ENCODE data around the gene SEH1L. TPM values are rescaled to one million over a fixed set of nuclear protein-coding genes. Genes with fewer than 3 reads are reported as not detected.
"Not testable (repeated sequence)": the region's sequence is repeated elsewhere in the genome, so short reads cannot be mapped to it uniquely, and the experiment has no call there.

Gene SEH1L, protein sequence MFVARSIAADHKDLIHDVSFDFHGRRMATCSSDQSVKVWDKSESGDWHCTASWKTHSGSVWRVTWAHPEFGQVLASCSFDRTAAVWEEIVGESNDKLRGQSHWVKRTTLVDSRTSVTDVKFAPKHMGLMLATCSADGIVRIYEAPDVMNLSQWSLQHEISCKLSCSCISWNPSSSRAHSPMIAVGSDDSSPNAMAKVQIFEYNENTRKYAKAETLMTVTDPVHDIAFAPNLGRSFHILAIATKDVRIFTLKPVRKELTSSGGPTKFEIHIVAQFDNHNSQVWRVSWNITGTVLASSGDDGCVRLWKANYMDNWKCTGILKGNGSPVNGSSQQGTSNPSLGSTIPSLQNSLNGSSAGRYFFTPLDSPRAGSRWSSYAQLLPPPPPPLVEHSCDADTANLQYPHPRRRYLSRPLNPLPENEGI
- total RNA-seq: 10 to 100 TPM; 27.9 to 43.8 TPM
- polyA plus RNA-seq: 10 to 100 TPM; 24.2 to 24.9 TPM
- long read RNA-seq, donor 1, partial matches to known transcripts: 37 of 40 reads
- long read RNA-seq, donor 1, other reads (novel, unspliced or antisense): 0 of 40 reads
- long read RNA-seq, donor 2: 0 reads
- long read RNA-seq, donor 3, transcript SEH1L-201 (9 exons, 3,494 nt): major isoform, 5 of 5 reads
- long read RNA-seq, donor 3, partial matches to known transcripts: 0 of 5 reads
- long read RNA-seq, donor 3, other reads (novel, unspliced or antisense): 0 of 5 reads
- long read RNA-seq, donor 4, partial matches to known transcripts: 0 of 2 reads
- long read RNA-seq, donor 4, other reads (novel, unspliced or antisense): 0 of 2 reads
- long read RNA-seq, donor 5, partial matches to known transcripts: 0 of 4 reads
- long read RNA-seq, donor 5, other reads (novel, unspliced or antisense): 0 of 4 reads

GRCh38 chr18:12947285-12948049 is at the start of gene SEH1L:
SEH1L (plus strand) TSS chr18:12948011; CDS start chr18:12948122, 111 bp downstream.
- DNase-seq: peak; percentile 99 to 100 (median 99)
- no peak for TF ChIP-seq CTCF (IDR thresholded peaks at IDR 0.05; ENCODE audit: control extremely low read depth, extremely low read depth)
- ATAC-seq (ENCODE audit: insufficient read depth, low FRiP score): peak; percentile 97
- Histone ChIP-seq H3K27me3 (ENCODE audit: control insufficient read depth in 3 of 3, insufficient read depth in 3 of 3, low read length in 2 of 3) (peaks cover 0 to 5% (median 0%) of the 10 kb centered on the region in 3 donors), H3K36me3 (ENCODE audit: control insufficient read depth in 4 of 4, insufficient read depth in 4 of 4, low read length in 4 of 4) (peaks cover 0 to 2% (median under 1%) of the 10 kb centered on the region in 4 donors), H3K27ac (ENCODE audit: low read depth in 1 of 2, low read length in 1 of 2) (peak within 1 kb of the TSS; percentile 97 to 100), H3K9me3 (ENCODE audit: control insufficient read depth in 4 of 4, insufficient read depth in 3 of 4, low read length in 3 of 4) (no peaks in the 10 kb centered on the region), H3K4me3 (peak within 1 kb of the TSS; percentile 85), H3K9ac (ENCODE audit: insufficient read depth in 1 of 2, low read length in 2 of 2) (peak within 1 kb of the TSS; percentile 66 to 89), H3K4me1 (ENCODE audit: control insufficient read depth in 5 of 5, insufficient read depth in 5 of 5, low read length in 5 of 5) (peaks cover 0 to 10% (median 8%) of the 10 kb centered on the region in 5 donors)
- whole genome bisulfite sequencing, 2 donors: 1% methylated on average over 54 to 58 of the region's 58 CpGs

DNA sequence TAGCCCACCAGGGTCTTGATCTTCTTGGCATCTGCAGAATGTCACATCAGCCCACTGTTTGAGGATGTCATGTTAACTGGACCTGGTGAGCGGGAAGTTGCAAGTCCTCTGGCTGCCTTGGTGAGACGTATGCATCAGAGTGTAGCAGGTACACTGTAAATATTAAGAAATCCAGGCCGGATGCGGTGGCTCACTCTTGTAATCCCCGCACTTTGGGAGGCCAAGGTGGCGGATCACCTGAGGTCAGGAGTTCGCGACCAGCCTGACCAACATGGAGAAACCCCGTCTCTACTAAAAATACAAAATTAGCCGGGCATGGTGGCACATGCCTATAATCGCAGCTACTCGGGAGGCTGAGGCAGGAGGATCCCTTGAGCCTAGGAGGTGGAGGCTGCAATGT is 46.6 kb upstream of the SEH1L start:
- ATAC-seq (ENCODE audit: insufficient read depth, low FRiP score); H3K4me3 ChIP-seq; H3K9ac ChIP-seq (ENCODE audit: insufficient read depth in 1 of 2, low read length in 2 of 2); H3K9me3 ChIP-seq (ENCODE audit: control insufficient read depth in 4 of 4, insufficient read depth in 3 of 4, low read length in 3 of 4); H3K36me3 ChIP-seq (ENCODE audit: control insufficient read depth in 4 of 4, insufficient read depth in 4 of 4, low read length in 4 of 4); H3K27ac ChIP-seq (ENCODE audit: low read depth in 1 of 2, low read length in 1 of 2); H3K4me1 ChIP-seq (ENCODE audit: control insufficient read depth in 5 of 5, insufficient read depth in 5 of 5, low read length in 5 of 5); DNase-seq: not testable (repeated sequence)
- H3K27me3 ChIP-seq (ENCODE audit: control insufficient read depth in 3 of 3, insufficient read depth in 3 of 3, low read length in 2 of 3): peaks cover 0 to 22% (median 2%) of the 10 kb centered on the region in 3 donors
- 92 to 94% methylated on average over 12 of the region's 12 CpGs for WGBS, 2 donors

DNA sequence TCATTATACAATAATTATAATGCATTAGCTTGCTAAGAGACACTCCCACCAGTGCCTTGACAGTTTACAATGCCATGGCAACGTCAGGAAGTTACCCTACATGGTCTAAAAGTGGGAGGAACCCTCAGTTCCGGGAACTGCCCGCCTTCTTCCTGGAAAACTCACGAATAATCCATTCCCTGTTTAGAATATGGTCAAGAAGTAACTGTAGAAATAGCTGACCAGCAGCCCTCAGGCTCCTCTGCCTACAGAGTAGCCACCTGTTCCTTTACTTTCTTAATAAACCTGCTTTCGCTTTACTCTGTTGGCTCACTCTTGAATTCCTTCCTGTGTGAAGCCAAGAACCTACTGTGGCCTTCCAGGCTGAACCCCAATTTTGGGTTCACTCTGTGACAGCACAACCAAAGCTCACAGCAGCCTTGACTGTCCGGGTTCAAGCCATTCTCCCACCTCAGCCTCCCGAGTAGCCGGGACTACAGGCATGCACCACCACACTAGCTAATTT is 43.7 kb upstream of the SEH1L start:
- Histone ChIP-seq H3K27ac (ENCODE audit: low read depth in 1 of 2, low read length in 1 of 2) (no peak overlapping the region), H3K4me3 (no peak overlapping the region), H3K36me3 (ENCODE audit: control insufficient read depth in 4 of 4, insufficient read depth in 4 of 4, low read length in 4 of 4) (no peaks in the 10 kb centered on the region), H3K27me3 (ENCODE audit: control insufficient read depth in 3 of 3, insufficient read depth in 3 of 3, low read length in 2 of 3) (peaks cover 0 to 10% (median 0%) of the 10 kb centered on the region in 3 donors), H3K9ac (ENCODE audit: insufficient read depth in 1 of 2, low read length in 2 of 2) (no peak overlapping the region), H3K4me1 (ENCODE audit: control insufficient read depth in 5 of 5, insufficient read depth in 5 of 5, low read length in 5 of 5) (peaks cover 0 to 19% (median 0%) of the 10 kb centered on the region in 5 donors), H3K9me3 (ENCODE audit: control insufficient read depth in 4 of 4, insufficient read depth in 3 of 4, low read length in 3 of 4) (no peaks in the 10 kb centered on the region)
- no peak for TF ChIP-seq CTCF (IDR thresholded peaks at IDR 0.05; ENCODE audit: control extremely low read depth, extremely low read depth)
- DNase-seq (peak; percentile 69 to 76 (median 75)), ATAC-seq (ENCODE audit: insufficient read depth, low FRiP score) (no peak)
- 61 to 62% methylated on average over 8 of the region's 8 CpGs for WGBS, 2 donors
